SK-N-SH (cell line): ENCODE data around the gene CYP2W1.

Experiments
- CHD2 ChIP-seq: fragments of 150-350 bp; IDR thresholded peaks from 2 replicates; pipeline ENCODE4 v1.6.1; 2018; ENCODE audit warnings: low read length; ENCODE audit not compliant: partially characterized antibody
- CTCF ChIP-seq: fragments of 200-600 bp; sonication (generic); IDR thresholded peaks from 2 replicates; pipeline ENCODE4 v1.6.1; 2017; ENCODE audit warnings: antibody characterized with exemption, mild to moderate bottlenecking, moderate library complexity
- EP300 ChIP-seq, 2 experiments: IDR thresholded peaks; 2 replicates each; pipeline versions ENCODE4 v1.4.0 to v1.6.1; 2012; ENCODE audit warnings: borderline replicate concordance in 1 of 2, low read depth in 1 of 2, low read length in 1 of 2
- EZH2phosphoT487 ChIP-seq: fragments of 200-600 bp; sonication (generic); IDR thresholded peaks from 2 replicates; pipeline ENCODE4 v1.6.1; 2017; ENCODE audit warnings: low read depth, mixed run types, mild to moderate bottlenecking, antibody characterized with exemption, moderate library complexity, borderline replicate concordance
- FOSL2 ChIP-seq: IDR thresholded peaks from 2 replicates; pipeline ENCODE4 v1.4.0; 2012; ENCODE audit warnings: low read depth, mild to moderate bottlenecking, moderate library complexity, borderline replicate concordance
- FOXJ3 ChIP-seq: sonication (generic); formaldehyde crosslinking; IDR thresholded peaks from 2 replicates; pipeline ENCODE4 v1.5.1; 2020; ENCODE audit warnings: mild to moderate bottlenecking, missing genetic modification reagents
- FOXM1 ChIP-seq: IDR thresholded peaks from 2 replicates; pipeline ENCODE4 v1.4.0; 2012; ENCODE audit warnings: low read depth, mild to moderate bottlenecking
- GABPA ChIP-seq: IDR thresholded peaks from 2 replicates; pipeline ENCODE4 v1.4.0; 2012; ENCODE audit warnings: low read depth, mild to moderate bottlenecking
- MAX ChIP-seq: IDR thresholded peaks from 2 replicates; pipeline ENCODE4 v1.4.0; 2012; ENCODE audit warnings: low read depth
- POLR2AphosphoS5 ChIP-seq: IDR thresholded peaks from 2 replicates; pipeline ENCODE4 v1.6.1; 2012; ENCODE audit warnings: low read depth, low read length
- RAD21 ChIP-seq: IDR thresholded peaks from 2 replicates; pipeline ENCODE4 v1.6.1; 2012; ENCODE audit warnings: mild to moderate bottlenecking, low read length
- RXRA ChIP-seq: IDR thresholded peaks from 2 replicates; pipeline ENCODE4 v1.4.0; 2012; ENCODE audit warnings: low read depth, mild to moderate bottlenecking, borderline replicate concordance
- USF2 ChIP-seq: fragments of 150-350 bp; IDR thresholded peaks from 2 replicates; pipeline ENCODE4 v1.6.1; 2017; ENCODE audit warnings: antibody characterized with exemption, low read length, low read depth, borderline replicate concordance
- YY1 ChIP-seq: IDR thresholded peaks from 2 replicates; pipeline ENCODE4 v1.4.0; 2012; ENCODE audit warnings: low read depth, mild to moderate bottlenecking

- TF ChIP-seq CTCF = no peak
- TF ChIP-seq MAX = no peak
- no peak for TF ChIP-seq POLR2AphosphoS5
- no peak for TF ChIP-seq FOXM1
- no peak for TF ChIP-seq EZH2phosphoT487
- TF ChIP-seq YY1 = no peak
- TF ChIP-seq RXRA = no peak
- no peak for TF ChIP-seq EP300 (IDR thresholded peaks at IDR 0.05; ENCODE audit: borderline replicate concordance in 1 of 2, low read depth in 1 of 2, low read length in 1 of 2)
- no peak for TF ChIP-seq CHD2
- no peak for TF ChIP-seq FOXJ3 (CRISPR knock-in tag)
- no peak for TF ChIP-seq FOSL2
- no peak for TF ChIP-seq GABPA
- TF ChIP-seq RAD21 = no peak
- no peak for TF ChIP-seq USF2
These were observed 29.2 kb downstream of the CYP2W1 start for GRCh38 chr7:1012004-1012715.
